K562 (cell line): ENCODE measurements around the gene CACNG8. TPM values are rescaled to one million over a fixed set of nuclear protein-coding genes. Genes with fewer than 3 reads are reported as not detected.
A peak's percentile ranks its signal among the peaks of the same experiment; 100 is the strongest.

ENCODE experiments used
- ATAC-seq: fragments of 200-7000 bp; cut with Tn5 transposase; 3 replicates; pipeline ENCODE4 v1.9.1; 2020; ENCODE audit warnings: moderate library complexity
- BruUV-seq: library from RNA; stranded (reverse); fragments of 400-500 nt; replicated peaks from 2 replicates; lab custom pipeline; 2021; lab: Mats Ljungman, UMichigan
- CTCF ChIA-PET: fragments of 300-600 bp; formaldehyde crosslinking; extraction: SDS; loops from one replicate; lab custom pipeline; 2021; ENCODE audit warnings: low intra/inter-chr PET ratio; lab: Yijun Ruan, JAX
- POLR2A ChIA-PET: fragments of 300-600, 350-650 bp; sonication (Branson Sonifier 250); formaldehyde crosslinking; extraction: SDS; loops from one replicate; lab custom pipeline; 2021; ENCODE audit warnings: antibody characterized with exemption, inconsistent platforms; lab: Yijun Ruan, JAX
- DNase-seq, 4 experiments: peaks; one replicate each; pipeline versions ENCODE4 v3.0.0 to v3.0.0-alpha.2; 2011 to 2018; ENCODE audit warnings: low spot score in 3 of 4, mixed read lengths in 3 of 4; ENCODE audit errors: extremely low read depth in 1 of 4
- FAIRE-seq: peaks from 2 replicates; lab custom pipeline; 2011; peaks lifted over from hg19 to GRCh38; lab: Jason Lieb, UNC
- H2AFZ ChIP-seq: 2 replicates; pipeline ENCODE4 v1.6.0; 2011; ENCODE audit warnings: low read depth, low read length, control low read depth, inconsistent platforms
- H3K27ac ChIP-seq: fragments of 200-600 bp; 3 replicates; pipeline ENCODE4 v1.8.0; 2011; ENCODE audit warnings: low read depth, mild to moderate bottlenecking, control low read depth, inconsistent platforms, low read length, moderate library complexity, mixed read lengths; ENCODE audit errors: extremely low read depth
- H3K27me3 ChIP-seq, 2 experiments: fragments of 300-600 bp in 1 of 2; 2 replicates in 1 of 2; 3 replicates in 1 of 2; pipeline versions ENCODE4 v1.6.0 to v1.8.0; 2011; ENCODE audit warnings: inconsistent platforms in 2 of 2, low read length in 2 of 2, mild to moderate bottlenecking in 1 of 2, mixed read lengths in 1 of 2, moderate library complexity in 1 of 2; ENCODE audit not compliant: control insufficient read depth in 2 of 2, insufficient read depth in 2 of 2
- H3K36me3 ChIP-seq: fragments of 300-600 bp; 3 replicates; pipeline ENCODE4 v1.8.0; 2011; ENCODE audit warnings: mild to moderate bottlenecking, low read length, inconsistent platforms; ENCODE audit not compliant: control insufficient read depth, insufficient read depth
- H3K4me1 ChIP-seq, 2 experiments: fragments of 200-600 bp in 1 of 2; replicated peaks in 1 of 2; 2 replicates in 1 of 2; 3 replicates in 1 of 2; pipeline versions ENCODE4 v1.5.1 to v1.8.0; 2011; ENCODE audit warnings: inconsistent platforms in 2 of 2, low read length in 2 of 2, mild to moderate bottlenecking in 1 of 2, mixed read lengths in 1 of 2, moderate library complexity in 1 of 2; ENCODE audit not compliant: control insufficient read depth in 2 of 2, insufficient read depth in 2 of 2
- H3K4me2 ChIP-seq: 2 replicates; pipeline ENCODE4 v1.6.1; 2011; ENCODE audit warnings: low read length, control low read depth, inconsistent platforms, mixed read lengths; ENCODE audit not compliant: insufficient read depth
- H3K4me3 ChIP-seq: fragments of 200-600 bp; sonication (generic), shearing (Covaris generic); 2 replicates; pipeline ENCODE4 v1.5.1; 2016; ENCODE audit warnings: control low read depth, inconsistent platforms
- H3K79me2 ChIP-seq: fragments of 200-600 bp; 3 replicates; pipeline ENCODE4 v1.8.0; 2011; ENCODE audit warnings: low read length, inconsistent platforms; ENCODE audit not compliant: control insufficient read depth, insufficient read depth
- H3K9ac ChIP-seq, 2 experiments: 2 replicates each; pipeline versions ENCODE4 v1.6.0 to v1.6.1; 2011; ENCODE audit warnings: low read depth in 2 of 2, low read length in 2 of 2, control low read depth in 1 of 2, inconsistent platforms in 1 of 2, mild to moderate bottlenecking in 1 of 2, mixed read lengths in 1 of 2; ENCODE audit not compliant: insufficient read depth in 1 of 2
- H3K9me1 ChIP-seq: one replicate; pipeline ENCODE4 v1.6.0; 2011; ENCODE audit warnings: inconsistent platforms, mild to moderate bottlenecking, low read length, moderate library complexity; ENCODE audit not compliant: control insufficient read depth, insufficient read depth
- H3K9me3 ChIP-seq: replicated peaks from 2 replicates; pipeline ENCODE4 v1.5.1; 2011; ENCODE audit warnings: low read depth, low read length, inconsistent platforms; ENCODE audit not compliant: control insufficient read depth, insufficient read depth
- H4K20me1 ChIP-seq: replicated peaks from 2 replicates; pipeline ENCODE4 v1.6.1; 2011; ENCODE audit warnings: low read length, inconsistent platforms, mixed read lengths; ENCODE audit not compliant: control insufficient read depth, insufficient read depth
- ATF1 ChIP-seq, 2 experiments: fragments of 450-650 bp in 1 of 2; IDR thresholded peaks; 2 replicates each; pipeline ENCODE4 v1.6.1; 2016; ENCODE audit warnings: missing compliant biosample characterization in 1 of 2, missing genetic modification characterization in 1 of 2
- SPI1 ChIP-seq: IDR thresholded peaks from 2 replicates; pipeline ENCODE4 v1.6.1; 2011; ENCODE audit warnings: low read depth, low read length, control low read depth, borderline replicate concordance
- SRSF1 ChIP-seq: fragments of 200-400 bp; formaldehyde crosslinking; IDR thresholded peaks from 2 replicates; pipeline ENCODE4 v1.6.1; 2017; ENCODE audit warnings: mild to moderate bottlenecking, low read depth, low read length, moderate library complexity
- WGBS: fragments of 100-300 bp; shearing (Covaris generic); methylation state at CpG from one replicate; pipeline ENCODE4 v1.1.6; 2016; ENCODE audit warnings: low coverage, mixed read lengths; ENCODE audit not compliant: insufficient coverage; ENCODE audit errors: missing lambda C conversion rate; 5-methylcytosine and 5-hydroxymethylcytosine counted together
- in situ Hi-C: fragments of 300-500 bp; cut with MboI; formaldehyde crosslinking; loops from 4 replicates; pipeline ENCODE4 v1.15.0; 2018; ENCODE audit warnings: inconsistent platforms, mixed read lengths
- intact Hi-C: fragments of 100-400 bp; cut with micrococcal nuclease; formaldehyde crosslinking; loops from 2 replicates; pipeline ENCODE4 v1.14.2; 2022
- polyA plus RNA-seq, 8 experiments: library from polyadenylated mRNA; depleted of rRNA in 4 of 8; stranded (reverse) in 5 of 8; unstranded in 3 of 8; fragments of >200 nt; fragmentation: Nextera tagmentation in 2 of 8; fragmentation: Illumina TruSeq in 1 of 8; extraction: Ambion mirVana in 2 of 8; extraction: Trizol in 1 of 8; gene quantifications; 2 replicates each; pipeline versions ENCODE4 v1.2.1 to v1.2.3, GENCODE V29; 2011 to 2014; ENCODE audit warnings: inconsistent platforms in 1 of 8, missing spikeins in 1 of 8
- total RNA-seq, 7 experiments: library from RNA; depleted of rRNA in 6 of 7; stranded (reverse); fragments of >200 nt in 6 of 7; fragmentation: Illumina TruSeq in 2 of 7; extraction: Trizol in 2 of 7; gene quantifications; 2 replicates each; pipeline versions ENCODE4 v1.2.1 to v1.2.3, GENCODE V29; 2011 to 2021; ENCODE audit warnings: low replicate concordance in 1 of 7
- TF ChIP-seq, protein P1 (sequence below): fragments of 450-650 bp; IDR thresholded peaks from 2 replicates; pipeline ENCODE4 v1.6.1; 2018; ENCODE audit not compliant: partially characterized antibody
- TF ChIP-seq, protein P2 (sequence below), 2 experiments: fragments of 450-650 bp in 1 of 2; sonication (generic) in 1 of 2; formaldehyde crosslinking in 1 of 2; IDR thresholded peaks in 1 of 2; conservative IDR thresholded peaks in 1 of 2; 2 replicates each; pipeline versions ENCODE4 v1.6.1 to v1.8.1; 2016 to 2023; ENCODE audit warnings: mild to moderate bottlenecking in 2 of 2, moderate library complexity in 2 of 2, inconsistent platforms in 1 of 2, missing genetic modification reagents in 1 of 2

Gene CACNG8
- total and polyA plus RNA-seq, 9 of the 15 experiments (the other 6 are each of a cell fraction or from before 2014, with no cell fraction given): 0.02 to 0.05 TPM; not detected in 7

DNA sequence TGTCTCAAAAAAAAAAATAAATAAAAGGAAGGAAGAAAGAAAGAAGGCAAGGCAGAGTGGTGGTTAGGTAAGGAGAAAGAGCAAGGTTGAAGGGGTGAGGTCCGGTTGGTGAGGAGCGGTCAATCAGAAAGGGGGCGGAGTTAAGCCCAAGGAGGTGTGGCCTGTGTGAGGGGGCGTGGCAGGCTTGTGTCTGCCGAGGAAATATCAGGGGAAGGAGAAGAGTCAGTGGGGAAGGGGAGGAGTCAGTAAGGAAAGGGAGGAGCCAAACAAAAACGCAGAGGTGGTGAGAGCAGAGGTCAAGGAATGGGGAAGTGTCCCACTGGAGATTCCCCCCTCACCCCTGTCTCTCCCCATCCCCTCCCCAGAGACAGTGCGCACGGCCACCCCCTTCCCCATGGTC lies 47.7 kb upstream of the CACNG8 start (continued):
- TF ChIP-seq, protein P1, sequence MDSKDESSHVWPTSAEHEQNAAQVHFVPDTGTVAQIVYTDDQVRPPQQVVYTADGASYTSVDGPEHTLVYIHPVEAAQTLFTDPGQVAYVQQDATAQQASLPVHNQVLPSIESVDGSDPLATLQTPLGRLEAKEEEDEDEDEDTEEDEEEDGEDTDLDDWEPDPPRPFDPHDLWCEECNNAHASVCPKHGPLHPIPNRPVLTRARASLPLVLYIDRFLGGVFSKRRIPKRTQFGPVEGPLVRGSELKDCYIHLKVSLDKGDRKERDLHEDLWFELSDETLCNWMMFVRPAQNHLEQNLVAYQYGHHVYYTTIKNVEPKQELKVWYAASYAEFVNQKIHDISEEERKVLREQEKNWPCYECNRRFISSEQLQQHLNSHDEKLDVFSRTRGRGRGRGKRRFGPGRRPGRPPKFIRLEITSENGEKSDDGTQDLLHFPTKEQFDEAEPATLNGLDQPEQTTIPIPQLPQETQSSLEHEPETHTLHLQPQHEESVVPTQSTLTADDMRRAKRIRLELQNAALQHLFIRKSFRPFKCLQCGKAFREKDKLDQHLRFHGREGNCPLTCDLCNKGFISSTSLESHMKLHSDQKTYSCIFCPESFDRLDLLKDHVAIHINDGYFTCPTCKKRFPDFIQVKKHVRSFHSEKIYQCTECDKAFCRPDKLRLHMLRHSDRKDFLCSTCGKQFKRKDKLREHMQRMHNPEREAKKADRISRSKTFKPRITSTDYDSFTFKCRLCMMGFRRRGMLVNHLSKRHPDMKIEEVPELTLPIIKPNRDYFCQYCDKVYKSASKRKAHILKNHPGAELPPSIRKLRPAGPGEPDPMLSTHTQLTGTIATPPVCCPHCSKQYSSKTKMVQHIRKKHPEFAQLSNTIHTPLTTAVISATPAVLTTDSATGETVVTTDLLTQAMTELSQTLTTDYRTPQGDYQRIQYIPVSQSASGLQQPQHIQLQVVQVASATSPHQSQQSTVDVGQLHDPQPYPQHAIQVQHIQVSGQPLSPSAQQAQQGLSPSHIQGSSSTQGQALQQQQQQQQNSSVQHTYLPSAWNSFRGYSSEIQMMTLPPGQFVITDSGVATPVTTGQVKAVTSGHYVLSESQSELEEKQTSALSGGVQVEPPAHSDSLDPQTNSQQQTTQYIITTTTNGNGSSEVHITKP: peak; percentile 80
- peak; percentile 42; the same call in 1 of the 2 replicates for TF ChIP-seq SPI1

DNA sequence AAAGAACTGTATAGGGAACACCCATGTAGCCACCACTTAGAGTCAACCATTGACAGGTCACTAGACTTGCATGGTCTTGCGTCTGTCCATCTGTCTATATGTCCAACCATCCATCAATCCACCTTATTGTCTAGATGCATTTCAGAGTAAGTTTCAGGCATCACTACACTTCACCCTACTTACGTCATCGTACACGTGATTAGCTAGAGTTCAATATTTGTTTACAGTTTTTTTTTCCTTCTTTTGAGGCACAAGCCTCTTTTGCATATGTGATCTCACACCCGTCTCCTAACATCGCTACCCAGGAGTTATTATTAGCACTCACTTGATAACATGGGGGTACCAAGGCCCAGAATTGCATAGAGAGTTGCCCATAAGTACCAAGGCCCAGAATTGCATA lies 46.7 kb upstream of the CACNG8 start:
- TF ChIP-seq, protein P2, sequence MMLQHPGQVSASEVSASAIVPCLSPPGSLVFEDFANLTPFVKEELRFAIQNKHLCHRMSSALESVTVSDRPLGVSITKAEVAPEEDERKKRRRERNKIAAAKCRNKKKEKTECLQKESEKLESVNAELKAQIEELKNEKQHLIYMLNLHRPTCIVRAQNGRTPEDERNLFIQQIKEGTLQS (IDR thresholded peaks at IDR 0.05): peak; percentile 39
- TF ChIP-seq, protein P2 (CRISPR knock-in tag; conservative IDR thresholded peaks at IDR 0.05): no peak
- TF ChIP-seq ATF1 (CRISPR knock-in tag; IDR thresholded peaks at IDR 0.05) (no peak), ATF1 (tag; IDR thresholded peaks at IDR 0.05) (0 out of 2 replicates have a peak, but pooled peaks have one; percentile 19), SRSF1 (no peak)
- peaks cover 0 to 4% of the 10 kb centered on the region in 2 experiments; a peak in 1 of 5 replicates for H3K4me1 ChIP-seq
- in situ Hi-C loops (no loop called here), intact Hi-C loops (loop anchor here (10.0 kb wide), 1 partner anchor 61 kb away; no protein-coding TSS in a partner anchor)
- BruUV-seq: no TSS peak
- no peak overlapping the region for H3K4me2 ChIP-seq
- FAIRE-seq: no peak
- 7% methylated on average over 6 of the region's 6 CpGs for WGBS
- H3K9ac ChIP-seq: no peak overlapping the region
- no peak overlapping the region for H2AFZ ChIP-seq
- no peak overlapping the region for H3K27ac ChIP-seq
- H3K9me1 ChIP-seq: no peaks in the 10 kb centered on the region
- ChIA-PET POLR2A (no interaction called here), CTCF (interaction anchor here (0.7 kb wide), 1 partner anchor 74 kb away, joined by 3 read pairs; no protein-coding TSS in a partner anchor)
- no peak overlapping the region for H3K4me3 ChIP-seq
- peaks cover 15 to 33% of the 10 kb centered on the region in 2 experiments; a peak in 4 of 5 replicates for H3K27me3 ChIP-seq
- H3K79me2 ChIP-seq: no peaks in the 10 kb centered on the region
- H4K20me1 ChIP-seq: 0 out of 2 replicates have a peak, but pooled peaks cover 7% of the 10 kb centered on the region
- no peak for DNase-seq
- H3K9me3 ChIP-seq: no peaks in the 10 kb centered on the region
- no peak for ATAC-seq
- no peaks in the 10 kb centered on the region for H3K36me3 ChIP-seq
